Fibroblast of pulmonary artery (primary cell): Measurements from ENCODE around the gene TRIM6.
"Not testable (repeated sequence)": the region's sequence is repeated elsewhere in the genome, so short reads cannot be mapped to it uniquely, and the experiment has no call there.

Experiments used
- DNase-seq: peaks from one replicate; pipeline ENCODE4 v3.0.0-alpha.2; 2010; ENCODE audit warnings: low read depth
- H3K4me3 ChIP-seq: replicated peaks from 2 replicates; pipeline ENCODE4 v1.5.1; 2011; ENCODE audit warnings: low read depth, mild to moderate bottlenecking, control low read depth, low read length, moderate library complexity
- CTCF ChIP-seq: IDR thresholded peaks from 2 replicates; pipeline ENCODE4 v1.5.1; 2011; ENCODE audit warnings: mild to moderate bottlenecking, control low read depth, low read length, inconsistent platforms; ENCODE audit errors: missing control alignments

TRIM6 gene

DNA sequence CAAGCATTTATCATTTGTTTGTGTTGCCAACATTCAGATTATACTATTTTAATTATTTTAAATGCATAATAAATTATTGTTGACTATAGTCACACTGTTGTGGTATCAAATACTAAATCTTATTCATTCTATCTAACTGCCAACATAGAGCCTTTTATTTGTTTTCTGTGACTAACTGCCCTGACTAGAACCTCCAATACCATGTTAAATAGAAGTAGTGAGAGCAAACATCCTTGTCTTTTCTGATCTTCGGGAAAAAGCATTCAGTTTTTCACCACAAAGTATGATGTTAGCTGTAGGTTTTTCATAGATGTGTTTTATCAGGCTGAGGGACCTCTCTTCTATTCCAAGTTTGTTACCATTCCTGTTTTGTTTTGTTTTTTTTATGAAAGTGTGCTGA lies 43.5 kb downstream of the TRIM6 start:
- no peak overlapping the region for H3K4me3 ChIP-seq
- TF ChIP-seq CTCF: no peak
- no peak for DNase-seq

DNA sequence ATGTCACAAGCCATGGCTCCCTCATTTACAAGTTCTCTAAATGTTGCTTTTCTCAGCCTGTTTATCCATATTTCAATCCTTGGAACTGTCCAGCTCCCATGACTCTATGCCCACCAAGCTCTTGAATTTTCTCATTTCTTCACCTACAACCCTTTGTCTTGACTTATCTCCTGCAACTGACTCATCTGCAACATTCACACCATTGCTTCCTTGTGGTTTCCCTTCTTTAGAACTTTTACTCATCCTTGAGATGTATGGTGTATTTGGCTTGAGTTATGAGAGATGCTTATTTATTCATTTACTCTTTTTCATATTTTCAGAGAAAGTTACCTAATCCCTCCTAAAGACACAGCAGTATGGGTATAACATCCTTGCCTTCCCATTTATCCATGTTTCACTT lies 47.1 kb downstream of the TRIM6 start:
- no peak for DNase-seq
- no peak for TF ChIP-seq CTCF
- H3K4me3 ChIP-seq: no peak overlapping the region

GRCh38 chr11:5646139-5646538 lies 49.7 kb downstream of the TRIM6 start:
- TF ChIP-seq CTCF: no peak
- DNase-seq: no peak
- no peak overlapping the region for H3K4me3 ChIP-seq

- DNase-seq: no peak
- no peak overlapping the region for H3K4me3 ChIP-seq
- TF ChIP-seq CTCF: no peak
Observed at GRCh38 chr11:5655474-5655873, 59.0 kb downstream of the TRIM6 start.

- DNase-seq, H3K4me3 ChIP-seq: not testable (repeated sequence)
Observed at GRCh38 chr11:5656956-5657355, 60.5 kb downstream of the TRIM6 start.

DNA sequence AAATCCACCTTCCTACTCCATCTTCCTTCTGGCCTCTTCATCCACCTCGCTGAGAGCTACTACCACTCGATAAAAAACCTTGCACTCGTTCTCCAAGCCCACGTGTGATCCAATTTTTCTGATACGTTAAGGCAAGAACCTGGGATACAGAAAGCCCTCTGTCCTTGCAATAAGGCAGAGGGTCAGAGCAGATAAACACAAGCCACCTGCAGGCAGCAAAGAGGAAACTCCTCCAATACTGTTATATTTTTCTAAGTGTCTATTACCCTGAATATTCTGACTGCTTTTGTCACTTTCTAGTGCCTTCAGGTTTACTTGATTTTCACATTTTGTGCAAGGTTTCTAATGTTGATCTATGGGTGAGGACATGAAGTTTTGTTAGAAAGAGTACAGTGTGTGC lies 61.9 kb downstream of the TRIM6 start:
- no peak for TF ChIP-seq CTCF

More for the DNA sequence above, 61.9 kb downstream of the TRIM6 start:
- no peak for DNase-seq
- no peak overlapping the region for H3K4me3 ChIP-seq
